DMS79 treated with DMSO at 0.1 percent for 48 hours (cell line): ENCODE results near the gene LRP2.
A peak's percentile ranks its signal among the peaks of the same experiment; 100 is the strongest.
"Not testable (repeated sequence)": the region's sequence is repeated elsewhere in the genome, so short reads cannot be mapped to it uniquely, and the experiment has no call there.

ENCODE experiments used
- DNase-seq: peaks from one replicate; lab custom pipeline; 2025; lab: John Stamatoyannopoulos, UW

LRP2 gene

DNA sequence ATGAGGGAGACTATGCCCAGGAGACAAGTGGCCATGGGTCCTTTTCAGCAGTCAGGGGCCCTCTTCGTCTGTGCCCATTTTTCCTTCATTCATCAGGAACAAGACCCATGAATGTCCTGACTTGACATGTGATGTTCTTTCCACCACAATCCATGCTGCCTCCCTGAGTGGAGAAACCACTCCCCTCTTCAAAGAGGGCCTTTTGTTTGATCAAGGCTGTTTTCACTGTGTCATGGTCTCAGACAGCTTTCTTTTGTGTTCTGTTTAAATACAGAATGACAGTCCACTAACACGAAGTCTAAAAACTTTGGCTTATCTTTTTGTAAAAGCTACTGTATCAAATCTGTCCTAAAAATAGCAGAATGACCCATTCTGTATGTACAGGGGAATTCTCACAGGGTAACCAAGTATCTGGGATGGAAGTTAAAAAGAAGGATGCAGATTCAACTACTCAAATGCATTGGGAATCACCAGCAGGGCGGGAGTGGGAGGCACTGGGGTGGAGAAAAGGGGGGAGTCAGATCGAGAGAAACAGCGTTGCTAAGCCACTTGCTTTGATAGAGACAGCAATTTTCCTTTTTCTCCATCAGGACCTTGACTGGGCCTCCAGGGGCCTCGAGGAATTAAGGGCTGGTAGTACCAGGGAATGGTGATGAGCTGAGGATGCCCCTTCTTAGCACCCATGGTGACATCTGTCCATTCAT is 13.9 kb downstream of the LRP2 start:
- no peak for DNase-seq

DNA sequence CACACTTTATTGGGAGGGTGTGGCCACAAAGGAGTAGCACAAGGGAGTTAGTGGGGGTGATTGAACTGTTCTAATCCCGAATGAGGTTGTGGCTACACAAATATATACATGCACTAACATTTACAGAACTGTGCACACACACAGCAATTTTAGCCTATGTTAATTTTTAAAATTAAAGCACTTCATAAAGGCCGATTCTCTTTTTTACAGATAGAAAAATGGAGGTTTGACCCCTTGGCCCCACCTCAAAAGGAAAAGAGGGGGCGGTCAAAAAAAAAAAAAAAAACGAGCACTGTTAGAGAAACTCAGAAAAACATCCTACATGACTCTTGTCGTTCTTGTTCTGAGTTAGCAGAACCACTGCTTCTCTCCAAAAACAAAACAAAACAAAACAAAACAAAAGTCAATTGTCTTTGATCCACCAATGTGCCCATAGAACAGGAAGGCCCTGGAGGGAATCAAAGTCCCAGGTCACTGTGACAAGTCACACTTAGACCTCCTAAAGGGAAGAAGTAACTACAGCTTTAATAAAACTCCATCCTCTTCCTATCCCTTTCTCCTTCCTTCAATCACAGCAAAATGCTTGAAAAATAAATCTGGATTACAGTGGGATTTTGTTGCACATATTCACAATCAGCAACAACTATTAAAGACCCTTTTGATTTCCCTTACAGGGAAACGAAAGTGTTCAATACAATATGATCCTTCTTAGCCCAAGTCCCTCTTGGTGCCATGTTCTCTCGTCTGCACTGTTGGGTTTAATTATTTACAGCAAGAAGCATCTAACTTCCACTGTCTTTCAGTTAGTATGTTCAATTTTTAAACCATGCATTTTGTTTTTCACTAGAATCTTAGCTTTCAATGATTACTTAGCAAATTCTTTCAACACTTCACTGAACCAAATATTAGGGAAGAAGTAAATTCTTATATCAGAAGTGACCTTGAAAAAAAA is 16.6 kb downstream of the LRP2 start:
- no peak for DNase-seq

GRCh38 chr2:169344736-169345485 is 17.4 kb downstream of the LRP2 start:
- no peak for DNase-seq

DNA sequence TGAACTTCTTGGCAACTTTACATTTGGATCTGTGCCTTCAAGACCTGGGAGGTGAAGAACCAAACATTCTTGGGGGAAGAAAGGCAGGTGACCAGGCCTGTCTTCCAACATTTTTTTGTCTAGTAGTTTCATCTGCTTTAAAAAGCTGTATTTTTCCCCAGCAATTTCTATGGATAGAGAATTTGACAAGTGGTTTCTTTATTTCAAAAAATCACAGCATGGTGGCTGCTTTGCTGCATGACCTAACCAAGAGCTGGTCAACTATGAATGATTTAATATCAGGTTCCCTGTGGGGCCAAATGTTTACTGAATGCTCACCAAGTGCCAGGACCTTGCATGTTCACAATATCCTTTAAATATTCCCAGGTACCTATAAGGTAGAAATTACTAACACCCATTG is 19.1 kb downstream of the LRP2 start:
- DNase-seq: no peak

DNA sequence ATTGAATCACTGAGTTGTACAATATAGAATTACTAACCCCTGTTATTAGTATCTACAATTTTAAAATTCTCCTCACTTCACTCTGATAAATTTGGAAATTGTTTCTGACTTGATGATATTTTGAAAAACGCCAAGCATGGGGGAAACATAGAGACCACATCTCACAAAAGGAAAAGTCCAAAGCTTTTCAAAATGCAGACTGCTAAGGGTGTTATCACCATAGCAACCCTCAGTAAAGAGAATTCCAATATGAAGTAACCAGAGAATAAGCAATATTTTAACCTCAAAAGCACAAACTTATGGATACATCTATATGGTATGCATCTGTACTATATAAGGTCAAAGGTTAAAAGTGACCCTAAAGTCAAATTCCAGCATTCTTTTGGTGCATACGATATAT is 22.7 kb downstream of the LRP2 start:
- no peak for DNase-seq

- DNase-seq: no peak
Measured at GRCh38 chr2:169336695-169337094, 25.6 kb downstream of the LRP2 start.

DNA sequence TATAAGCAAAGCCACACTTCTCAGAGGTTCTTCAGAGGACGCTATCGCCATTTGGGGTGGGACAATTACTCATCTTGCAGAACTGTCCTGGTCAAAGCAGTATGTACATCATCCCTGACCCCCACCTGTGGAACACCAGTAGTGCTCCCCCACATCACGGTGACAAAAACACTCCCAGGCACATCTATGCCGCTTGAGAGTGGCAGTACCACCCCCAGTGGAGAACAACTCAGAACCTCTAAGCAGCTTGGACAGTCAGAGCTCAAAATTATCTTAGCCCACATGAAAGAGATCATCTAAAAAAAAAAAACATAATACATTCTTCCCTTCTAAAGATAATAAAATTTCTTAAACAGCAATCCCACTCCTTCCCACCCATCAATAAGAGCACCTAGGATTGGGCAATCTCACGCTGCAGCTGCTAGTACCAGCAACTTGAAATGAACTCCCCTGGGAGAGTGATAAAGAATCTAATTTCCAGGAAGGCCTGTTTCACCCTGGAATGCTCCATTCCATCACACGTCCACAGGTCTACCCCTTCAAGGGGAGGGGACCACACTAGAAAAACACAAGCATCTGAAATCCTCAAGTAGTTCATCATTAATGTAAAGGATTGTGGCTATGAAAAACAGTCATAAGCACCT is 31.7 kb downstream of the LRP2 start:
- no peak for DNase-seq

- DNase-seq: peak; percentile 86
Measured at GRCh38 chr2:169329688-169330554, 32.4 kb downstream of the LRP2 start.

- no peak for DNase-seq
Measured at GRCh38 chr2:169328785-169329184, 33.5 kb downstream of the LRP2 start.

DNA sequence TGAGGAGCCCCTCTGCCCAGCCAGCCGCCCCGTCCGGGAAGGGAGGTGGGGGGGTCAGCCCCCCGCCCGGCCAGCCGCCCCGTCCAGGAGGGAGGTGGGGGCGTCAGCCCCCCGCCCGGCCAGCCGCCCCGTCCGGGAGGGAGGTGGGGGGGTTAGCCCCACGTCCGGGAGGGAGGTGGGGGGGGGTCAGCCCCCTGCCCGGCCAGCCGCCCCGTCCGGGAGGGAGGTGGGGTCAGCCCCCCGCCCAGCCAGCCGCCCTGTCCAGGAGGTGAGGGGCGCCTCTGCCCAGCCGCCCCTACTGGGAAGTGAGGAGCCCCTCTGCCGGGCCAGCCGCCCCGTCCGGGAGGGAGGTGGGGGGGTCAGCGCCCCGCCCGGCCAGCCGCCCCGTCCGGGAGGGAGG is 34.5 kb downstream of the LRP2 start:
- DNase-seq: not testable (repeated sequence)

GRCh38 chr2:169325886-169326285 is 36.4 kb downstream of the LRP2 start:
- DNase-seq: not testable (repeated sequence)

- DNase-seq: no peak
Measured at GRCh38 chr2:169324581-169325260, 37.6 kb downstream of the LRP2 start.

GRCh38 chr2:169323841-169324240 is 38.5 kb downstream of the LRP2 start:
- no peak for DNase-seq

GRCh38 chr2:169320561-169320960 is 41.8 kb downstream of the LRP2 start:
- DNase-seq: no peak

DNA sequence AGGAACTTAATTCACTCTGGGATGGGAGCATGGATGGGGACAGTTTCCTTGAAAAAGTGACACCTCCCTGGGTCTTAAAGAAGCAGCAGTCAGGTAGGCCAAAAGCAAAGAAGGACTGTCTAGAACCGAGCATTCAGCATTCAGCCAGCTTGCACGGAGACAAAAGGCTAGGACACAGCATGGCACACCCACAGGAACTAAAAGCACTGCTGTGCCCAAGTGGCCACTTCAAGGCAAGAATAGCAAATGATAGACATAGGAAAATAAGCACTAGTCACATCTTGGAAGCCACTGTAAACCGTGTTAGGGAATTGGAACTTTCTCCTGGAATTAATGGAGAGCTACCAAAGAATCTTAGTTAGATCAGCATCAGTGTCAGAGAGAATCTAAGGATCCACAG is 47.0 kb downstream of the LRP2 start:
- no peak for DNase-seq

- DNase-seq: not testable (repeated sequence)
Measured at GRCh38 chr2:169308349-169308748, 54.0 kb downstream of the LRP2 start.

- DNase-seq: not testable (repeated sequence)
Measured at GRCh38 chr2:169304689-169305088, 57.6 kb downstream of the LRP2 start.

- no peak for DNase-seq
Measured at GRCh38 chr2:169303579-169304305, 58.6 kb downstream of the LRP2 start.

DNA sequence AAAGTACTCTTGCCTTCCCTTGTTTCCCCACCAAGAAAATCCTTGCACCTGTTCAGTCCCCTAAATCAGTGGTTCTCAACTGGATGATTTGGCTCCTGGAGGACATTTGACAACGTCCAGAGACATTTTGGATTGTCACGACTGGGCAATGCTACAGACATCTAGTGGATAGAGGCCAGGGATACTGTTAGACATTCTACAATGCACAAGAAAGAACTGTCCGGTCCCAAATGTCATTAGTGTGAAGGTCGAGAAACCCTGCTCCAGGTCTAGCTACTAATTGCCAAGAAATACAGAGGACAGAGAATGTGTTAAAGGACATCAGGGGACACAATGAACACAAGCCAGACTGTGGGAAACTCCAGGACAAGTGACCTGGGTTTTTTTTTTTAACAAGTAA is 60.0 kb downstream of the LRP2 start:
- DNase-seq: no peak
